Fibroblast of lung (primary cell): Measurements from ENCODE around the gene C1orf185.

Source experiments
- EZH2 ChIP-seq: IDR thresholded peaks from 2 replicates; pipeline ENCODE4 v1.5.1; 2012; ENCODE audit warnings: low read length, control low read depth, mild to moderate bottlenecking; ENCODE audit errors: missing control alignments
- TF ChIP-seq, protein P1 (sequence below), 2 donors: IDR thresholded peaks in 1 of 2; conservative IDR thresholded peaks in 1 of 2; 1 replicate in 1 of 2; 2 replicates in 1 of 2; pipeline ENCODE4 v1.5.1; 2011 to 2012; ENCODE audit warnings: low read length in 2 of 2, control low read depth in 1 of 2, inconsistent platforms in 1 of 2, low read depth in 1 of 2, mild to moderate bottlenecking in 1 of 2

DNA sequence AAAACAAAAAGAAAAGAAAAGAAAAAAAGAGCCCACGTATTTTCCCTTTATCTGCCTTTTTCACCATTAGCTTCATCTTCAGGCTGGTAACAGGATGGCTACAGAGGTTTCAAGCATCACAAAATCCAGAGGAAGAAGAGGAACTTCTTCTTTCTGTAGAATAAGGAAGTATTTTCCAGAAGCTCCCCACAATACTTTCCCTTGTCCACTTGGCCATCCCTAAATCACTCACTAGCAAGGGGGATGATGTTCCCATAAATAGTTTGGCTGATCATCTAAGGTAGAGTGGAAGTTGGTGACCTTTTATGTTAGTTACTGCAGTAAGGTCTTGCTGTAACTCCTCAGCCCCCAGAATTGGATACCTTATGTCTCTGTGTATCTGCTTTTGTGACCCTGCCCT, 88.9 kb downstream of the C1orf185 start:
- TF ChIP-seq, protein P1, sequence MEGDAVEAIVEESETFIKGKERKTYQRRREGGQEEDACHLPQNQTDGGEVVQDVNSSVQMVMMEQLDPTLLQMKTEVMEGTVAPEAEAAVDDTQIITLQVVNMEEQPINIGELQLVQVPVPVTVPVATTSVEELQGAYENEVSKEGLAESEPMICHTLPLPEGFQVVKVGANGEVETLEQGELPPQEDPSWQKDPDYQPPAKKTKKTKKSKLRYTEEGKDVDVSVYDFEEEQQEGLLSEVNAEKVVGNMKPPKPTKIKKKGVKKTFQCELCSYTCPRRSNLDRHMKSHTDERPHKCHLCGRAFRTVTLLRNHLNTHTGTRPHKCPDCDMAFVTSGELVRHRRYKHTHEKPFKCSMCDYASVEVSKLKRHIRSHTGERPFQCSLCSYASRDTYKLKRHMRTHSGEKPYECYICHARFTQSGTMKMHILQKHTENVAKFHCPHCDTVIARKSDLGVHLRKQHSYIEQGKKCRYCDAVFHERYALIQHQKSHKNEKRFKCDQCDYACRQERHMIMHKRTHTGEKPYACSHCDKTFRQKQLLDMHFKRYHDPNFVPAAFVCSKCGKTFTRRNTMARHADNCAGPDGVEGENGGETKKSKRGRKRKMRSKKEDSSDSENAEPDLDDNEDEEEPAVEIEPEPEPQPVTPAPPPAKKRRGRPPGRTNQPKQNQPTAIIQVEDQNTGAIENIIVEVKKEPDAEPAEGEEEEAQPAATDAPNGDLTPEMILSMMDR (conservative IDR thresholded peaks at IDR 0.05 in 1 of 2, IDR thresholded peaks at IDR 0.05 in 1 of 2; ENCODE audit: low read depth in 1 of 2, low read length in 2 of 2): no peak
- no peak for TF ChIP-seq EZH2
